ENCODE results near the gene ID3. TPM values are rescaled to one million over a fixed set of nuclear protein-coding genes. Genes with fewer than 3 reads are reported as not detected.
A peak's percentile ranks its signal among the peaks of the same experiment; 100 is the strongest.

The ID3 gene
- total RNA-seq, 1 donor from 2014 or later, result 23.5 TPM

DNA sequence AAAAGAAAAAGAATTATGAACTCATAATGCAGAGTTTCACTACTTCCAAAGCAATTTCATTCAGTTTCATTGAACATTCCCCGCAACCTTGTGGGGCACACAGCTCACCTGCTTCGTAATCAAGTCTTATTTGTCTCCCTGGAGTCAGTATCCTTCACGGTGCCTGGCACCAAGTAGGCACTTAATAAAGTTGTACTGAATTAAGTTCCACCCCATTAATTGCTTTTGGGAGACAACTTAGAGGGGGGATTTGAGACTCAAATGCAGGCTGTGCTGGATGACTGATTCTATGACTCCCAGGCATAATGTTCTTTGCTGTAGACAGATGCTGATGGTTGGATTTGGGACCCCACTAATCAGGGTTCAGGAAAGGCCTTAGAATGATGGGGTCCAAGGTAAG, 6.5 kb upstream of the ID3 start:
- intact Hi-C loops (cut with micrococcal nuclease), result no loop called here

GRCh38 chr1:23564529-23565122, 5.3 kb upstream of the ID3 start:
- Mint-ChIP-seq H3K27me3 (peaks cover 64% of the 10 kb centered on the region), H3K27ac (no peak overlapping the region), H3K36me3 (ENCODE audit: low read depth) (peaks cover 2% of the 10 kb centered on the region), H3K9me3 (no peaks in the 10 kb centered on the region), H3K4me1 (peaks cover 28% of the 10 kb centered on the region), H3K4me3 (no peak overlapping the region)
- intact Hi-C loops (cut with micrococcal nuclease), result no loop called here
- DNase-seq, result no peak

More for the DNA sequence above, 6.5 kb upstream of the ID3 start:
- peaks cover 19% of the 10 kb centered on the region for H3K4me1 Mint-ChIP-seq
- no peaks in the 10 kb centered on the region for H3K9me3 Mint-ChIP-seq
- H3K27me3 Mint-ChIP-seq, result peaks cover 65% of the 10 kb centered on the region
- no peak for DNase-seq
- H3K27ac Mint-ChIP-seq, result peak overlapping the region; percentile 43
- H3K36me3 Mint-ChIP-seq (ENCODE audit: low read depth), result no peaks in the 10 kb centered on the region
- no peak overlapping the region for H3K4me3 Mint-ChIP-seq

GRCh38 chr1:23563755-23564374, 4.6 kb upstream of the ID3 start:
- peaks cover 2% of the 10 kb centered on the region for H3K36me3 Mint-ChIP-seq (ENCODE audit: low read depth)
- no peak overlapping the region for H3K27ac Mint-ChIP-seq
- no peaks in the 10 kb centered on the region for H3K9me3 Mint-ChIP-seq
- peaks cover 59% of the 10 kb centered on the region for H3K27me3 Mint-ChIP-seq
- DNase-seq, result no peak
- intact Hi-C loops (cut with micrococcal nuclease), result no loop called here
- peaks cover 31% of the 10 kb centered on the region for H3K4me1 Mint-ChIP-seq
- no peak overlapping the region for H3K4me3 Mint-ChIP-seq

DNA sequence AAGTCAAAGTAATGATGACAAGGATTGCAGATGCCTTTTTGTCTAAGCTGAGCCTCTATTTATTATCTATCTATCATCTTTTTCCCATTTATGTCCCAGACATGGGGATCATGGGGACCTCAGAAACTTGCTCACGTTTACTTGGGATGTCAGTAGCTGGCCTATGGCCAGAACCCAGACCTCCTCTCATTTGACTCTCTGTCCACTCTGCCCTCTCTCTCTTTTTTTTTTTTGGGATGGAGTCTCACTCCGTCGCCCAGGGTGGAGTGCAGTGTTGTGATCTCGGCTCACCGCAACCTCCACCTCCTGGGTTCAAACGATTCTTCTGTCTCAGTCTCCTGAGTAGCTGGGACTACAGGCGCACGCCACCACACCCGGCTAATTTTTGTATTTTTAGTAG, 3.7 kb upstream of the ID3 start:
- H3K9me3 Mint-ChIP-seq, result no peaks in the 10 kb centered on the region
- no peak overlapping the region for H3K4me3 Mint-ChIP-seq
- DNase-seq, result no peak
- H3K4me1 Mint-ChIP-seq, result peaks cover 31% of the 10 kb centered on the region
- intact Hi-C loops (cut with micrococcal nuclease), result no loop called here
- H3K27me3 Mint-ChIP-seq, result peaks cover 53% of the 10 kb centered on the region
- H3K36me3 Mint-ChIP-seq (ENCODE audit: low read depth), result peaks cover 4% of the 10 kb centered on the region
- no peak overlapping the region for H3K27ac Mint-ChIP-seq

DNA sequence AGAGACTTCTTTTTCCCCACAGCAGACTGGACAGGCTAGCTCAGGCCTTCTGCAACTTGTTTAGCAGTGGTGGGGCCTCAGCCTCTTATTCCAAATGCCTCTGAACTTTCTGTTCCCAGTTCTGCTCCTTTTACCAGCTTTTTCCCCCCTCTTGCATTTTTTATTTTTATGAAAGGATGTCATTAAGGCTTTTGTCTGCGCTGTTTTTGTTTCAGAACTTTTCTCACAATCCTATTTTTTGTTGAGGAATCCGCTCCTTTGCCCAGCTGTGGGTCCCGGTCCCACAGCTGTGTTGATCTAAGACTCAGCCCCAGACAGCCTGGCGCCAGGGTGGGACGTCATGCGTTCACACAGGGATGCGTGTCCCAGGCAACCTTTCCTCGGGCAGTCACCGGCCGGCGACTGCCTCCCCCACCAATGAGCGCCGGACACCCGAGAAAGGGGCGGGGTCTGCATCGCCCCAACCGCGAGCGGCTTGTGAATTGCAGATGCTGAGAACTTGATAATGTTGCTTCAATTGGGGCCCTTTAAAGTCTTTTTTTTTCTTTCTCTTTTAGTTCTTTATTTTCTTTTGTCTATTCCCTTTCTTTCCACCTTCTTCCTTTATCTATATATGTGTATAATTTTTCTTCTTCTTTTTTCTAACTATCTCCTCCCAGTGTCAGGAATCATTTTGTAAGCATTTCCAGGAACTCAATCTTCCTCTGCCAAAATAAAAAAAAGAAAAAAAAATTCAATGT, 3.0 kb upstream of the ID3 start:
- Mint-ChIP-seq H3K27ac (no peak overlapping the region), H3K9me3 (no peaks in the 10 kb centered on the region), H3K4me3 (peak overlapping the region; percentile 1), H3K36me3 (ENCODE audit: low read depth) (peaks cover 9% of the 10 kb centered on the region), H3K4me1 (peaks cover 36% of the 10 kb centered on the region), H3K27me3 (peaks cover 50% of the 10 kb centered on the region)
- intact Hi-C loops (cut with micrococcal nuclease), result no loop called here
- DNase-seq, result peak; percentile 76

- H3K9me3 Mint-ChIP-seq, result no peaks in the 10 kb centered on the region
- no peak overlapping the region for H3K4me3 Mint-ChIP-seq
- intact Hi-C loops (cut with micrococcal nuclease), result loop anchor here (2.0 kb wide), 1 partner anchor 29 kb away; no protein-coding TSS in a partner anchor
- H3K27me3 Mint-ChIP-seq, result peaks cover 44% of the 10 kb centered on the region
- DNase-seq, result no peak
- H3K4me1 Mint-ChIP-seq, result peaks cover 41% of the 10 kb centered on the region
- H3K36me3 Mint-ChIP-seq (ENCODE audit: low read depth), result peaks cover 10% of the 10 kb centered on the region
- H3K27ac Mint-ChIP-seq, result no peak overlapping the region
Observed at GRCh38 chr1:23561813-23562100, 2.5 kb upstream of the ID3 start.

DNA sequence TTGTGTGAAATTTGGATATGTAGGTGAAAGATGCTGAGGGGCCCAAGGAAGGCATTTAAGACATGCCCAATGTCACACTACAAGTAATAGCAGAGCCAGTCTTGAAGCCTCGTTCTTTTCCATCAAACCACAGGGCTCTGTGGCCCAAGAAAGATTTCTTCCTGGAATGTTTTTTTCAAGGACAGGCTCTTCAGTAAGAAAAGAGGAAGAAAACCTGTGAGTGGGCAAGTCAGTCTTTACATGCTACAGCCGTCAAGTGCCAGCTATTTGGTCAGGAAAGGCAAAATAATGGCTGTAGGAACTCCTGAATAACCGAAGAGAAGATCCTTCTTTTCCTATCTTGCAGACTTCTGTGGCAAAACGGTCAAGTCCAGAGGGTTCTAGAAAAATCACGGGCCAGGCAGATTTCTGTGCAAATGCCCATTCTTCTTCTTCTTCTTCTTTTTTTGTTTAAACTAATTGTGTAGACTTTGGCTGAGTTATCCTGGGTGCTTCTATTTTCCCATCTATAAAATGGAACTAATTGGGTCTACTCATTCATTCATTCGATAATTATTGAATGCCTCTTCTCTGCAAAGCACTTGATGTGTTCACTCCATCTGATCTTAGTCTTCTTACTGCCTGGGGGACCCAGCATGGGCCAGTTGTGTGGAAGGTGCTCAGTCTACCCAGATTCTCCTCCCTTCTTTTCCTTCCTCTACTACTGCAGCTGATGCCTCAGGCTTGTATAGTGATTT, 1.9 kb upstream of the ID3 start:
- H3K4me3 Mint-ChIP-seq, result no peak overlapping the region
- peaks cover 44% of the 10 kb centered on the region for H3K4me1 Mint-ChIP-seq
- H3K27ac Mint-ChIP-seq, result no peak overlapping the region
- H3K27me3 Mint-ChIP-seq, result peaks cover 42% of the 10 kb centered on the region
- no peaks in the 10 kb centered on the region for H3K9me3 Mint-ChIP-seq
- DNase-seq, result no peak
- peaks cover 10% of the 10 kb centered on the region for H3K36me3 Mint-ChIP-seq (ENCODE audit: low read depth)
- intact Hi-C loops (cut with micrococcal nuclease), result loop anchor here (2.0 kb wide), 1 partner anchor 30 kb away; no protein-coding TSS in a partner anchor

- H3K4me3 Mint-ChIP-seq, result peak overlapping the region; percentile 93
- peaks cover 35% of the 10 kb centered on the region for H3K27me3 Mint-ChIP-seq
- peaks cover 10% of the 10 kb centered on the region for H3K36me3 Mint-ChIP-seq (ENCODE audit: low read depth)
- no peak for DNase-seq
- H3K27ac Mint-ChIP-seq, result peak overlapping the region; percentile 86
- peaks cover 53% of the 10 kb centered on the region for H3K4me1 Mint-ChIP-seq
- no peaks in the 10 kb centered on the region for H3K9me3 Mint-ChIP-seq
- intact Hi-C loops (cut with micrococcal nuclease), result loop anchor here (1.0 to 10.0 kb wide), 4 partner anchors 17 to 185 kb away; partner anchors contain the start of gene ELOA
Observed at GRCh38 chr1:23559985-23560741, 862 bp upstream of the ID3 start.

DNA sequence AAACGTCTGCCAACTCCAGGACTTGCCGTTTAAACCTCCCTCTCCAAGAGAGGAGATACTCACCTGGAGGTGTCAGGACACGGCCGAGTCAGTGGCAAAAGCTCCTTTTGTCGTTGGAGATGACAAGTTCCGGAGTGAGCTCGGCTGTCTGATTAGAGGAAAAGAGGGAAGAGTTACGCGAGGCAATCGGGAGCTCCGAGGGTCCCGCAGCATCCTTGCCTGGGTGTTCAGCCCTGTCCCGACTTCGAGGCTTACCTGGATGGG, 497 bp downstream of the ID3 start:
- Mint-ChIP-seq H3K4me1 (peaks cover 62% of the 10 kb centered on the region), H3K27me3 (peaks cover 34% of the 10 kb centered on the region), H3K27ac (peak overlapping the region; percentile 86), H3K36me3 (ENCODE audit: low read depth) (peaks cover 10% of the 10 kb centered on the region), H3K4me3 (peak overlapping the region; percentile 93), H3K9me3 (no peaks in the 10 kb centered on the region)
- intact Hi-C loops (cut with micrococcal nuclease), result loop anchor here (1.0 to 10.0 kb wide), 3 partner anchors 18 to 186 kb away; partner anchors contain the start of gene ELOA
- peak; percentile 77 for DNase-seq

DNA sequence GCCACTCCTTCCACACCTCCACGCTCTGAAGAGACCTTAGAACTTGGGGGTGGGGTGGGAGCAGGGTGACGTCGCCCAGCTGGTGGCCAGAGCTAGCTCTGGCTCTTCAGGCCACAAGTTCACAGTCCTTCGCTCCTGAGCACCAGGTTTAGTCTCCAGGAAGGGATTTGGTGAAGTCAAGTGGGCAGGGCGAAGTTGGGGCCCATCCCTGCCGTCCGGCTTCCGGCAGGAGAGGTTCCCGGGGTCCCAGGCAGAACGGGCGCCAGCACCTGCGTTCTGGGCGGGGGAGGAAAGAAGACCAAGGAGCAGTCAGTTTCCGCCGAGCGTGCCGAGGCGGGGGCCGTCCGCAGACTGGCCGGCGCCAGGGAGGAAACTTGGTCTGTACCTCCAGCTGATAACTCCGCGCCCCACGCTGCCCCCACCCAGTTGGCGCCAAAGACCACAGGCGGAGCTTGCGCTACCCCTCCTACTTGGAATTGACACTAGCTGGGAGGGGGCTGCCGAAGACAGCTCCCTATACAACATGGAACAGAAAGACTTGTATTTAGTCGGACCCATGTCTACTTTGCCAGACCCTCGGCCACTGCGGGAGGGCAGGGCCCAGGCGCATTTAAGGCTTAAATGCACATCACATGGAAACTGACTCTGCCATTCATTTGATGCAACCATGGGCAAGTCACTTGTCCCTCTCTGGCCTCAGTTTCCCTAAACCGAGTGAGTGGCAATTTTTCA, 995 bp downstream of the ID3 start:
- intact Hi-C loops (cut with micrococcal nuclease), result loop anchor here (10.0 kb wide), 1 partner anchor 186 kb away; the partner anchor contains the start of gene ELOA
- H3K27ac Mint-ChIP-seq, result peak overlapping the region; percentile 86
- H3K9me3 Mint-ChIP-seq, result no peaks in the 10 kb centered on the region
- H3K4me3 Mint-ChIP-seq, result peak overlapping the region; percentile 93
- DNase-seq, result peak; percentile 82
- peaks cover 10% of the 10 kb centered on the region for H3K36me3 Mint-ChIP-seq (ENCODE audit: low read depth)
- peaks cover 65% of the 10 kb centered on the region for H3K4me1 Mint-ChIP-seq
- peaks cover 35% of the 10 kb centered on the region for H3K27me3 Mint-ChIP-seq

DNA sequence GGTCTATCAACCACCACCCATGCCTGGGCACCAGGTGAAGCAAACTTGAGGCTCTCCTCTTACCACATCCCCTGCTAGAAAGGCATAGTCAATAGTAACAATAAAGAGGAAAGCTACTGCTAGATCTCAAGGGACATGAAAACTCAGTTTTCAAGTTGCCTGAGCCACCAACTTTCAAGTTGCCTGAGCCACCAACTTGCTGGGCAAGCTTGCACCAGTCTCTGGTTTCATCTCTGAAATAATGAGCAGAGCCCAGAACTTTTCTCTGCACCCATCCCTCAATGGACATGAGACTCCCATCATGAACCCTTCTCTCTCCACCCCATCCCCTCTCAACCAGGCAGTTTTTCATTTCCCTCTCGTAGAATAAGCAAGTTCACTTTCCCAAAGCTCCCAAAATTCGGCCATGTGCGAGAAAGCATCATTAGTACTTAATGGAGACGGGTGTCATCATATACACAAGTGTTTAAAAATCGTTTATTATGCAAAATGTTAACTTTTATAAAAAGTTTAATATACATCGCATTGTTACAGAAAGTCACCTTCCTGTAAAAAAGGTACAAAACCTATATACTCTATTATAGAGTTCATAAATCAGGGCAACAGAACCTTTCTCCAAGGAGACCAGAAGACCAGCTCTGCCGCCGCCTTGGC, 1.7 kb downstream of the ID3 start:
- peaks cover 10% of the 10 kb centered on the region for H3K36me3 Mint-ChIP-seq (ENCODE audit: low read depth)
- intact Hi-C loops (cut with micrococcal nuclease), result loop anchor here (10.0 kb wide), 1 partner anchor 187 kb away; the partner anchor contains the start of gene ELOA
- peaks cover 62% of the 10 kb centered on the region for H3K4me1 Mint-ChIP-seq
- H3K27ac Mint-ChIP-seq, result peak overlapping the region; percentile 80
- DNase-seq, result peak; percentile 67
- H3K4me3 Mint-ChIP-seq, result peak overlapping the region; percentile 93
- H3K27me3 Mint-ChIP-seq, result peaks cover 31% of the 10 kb centered on the region
- H3K9me3 Mint-ChIP-seq, result no peaks in the 10 kb centered on the region

- DNase-seq, result peak; percentile 59
- Mint-ChIP-seq H3K4me1 (peaks cover 56% of the 10 kb centered on the region), H3K4me3 (peak overlapping the region; percentile 93), H3K27me3 (peaks cover 29% of the 10 kb centered on the region), H3K27ac (no peak overlapping the region), H3K36me3 (ENCODE audit: low read depth) (peaks cover 10% of the 10 kb centered on the region), H3K9me3 (no peaks in the 10 kb centered on the region)
- intact Hi-C loops (cut with micrococcal nuclease), result loop anchor here (10.0 kb wide), 1 partner anchor 188 kb away; the partner anchor contains the start of gene ELOA
Observed at GRCh38 chr1:23556635-23557470, 2.4 kb downstream of the ID3 start.
